Motor neuron (in vitro differentiated cells): Measurements from ENCODE around the gene FBXO7. TPM values are rescaled to one million over a fixed set of nuclear protein-coding genes. Genes with fewer than 3 reads are reported as not detected.
A peak's percentile ranks its signal among the peaks of the same experiment; 100 is the strongest.

Source experiments
- ATAC-seq, 8 experiments: fragments of 200-7000 bp; cut with Tn5 transposase; replicated peaks in 6 of 8; 2 replicates each; pipeline ENCODE4 v1.8.0; 2021; ENCODE audit warnings: mild to moderate bottlenecking in 8 of 8, moderate library complexity in 8 of 8
- H3K27ac ChIP-seq, 2 donors: fragments of 250-450 bp; sonication (Bioruptor Pico); 2 replicates each; pipeline ENCODE4 v1.9.0; 2021; ENCODE audit warnings: antibody characterized with exemption in 2 of 2, mild to moderate bottlenecking in 2 of 2, moderate library complexity in 1 of 2
- H3K4me1 ChIP-seq, 2 donors: fragments of 250-450 bp; sonication (Bioruptor Pico); replicated peaks in 1 of 2; 2 replicates each; pipeline ENCODE4 v1.6.1; 2021; ENCODE audit warnings: antibody characterized with exemption in 2 of 2, mild to moderate bottlenecking in 2 of 2, moderate library complexity in 1 of 2
- H3K4me3 ChIP-seq, 5 donors: fragments of 250-450 bp; sonication (Bioruptor Pico); 2 replicates each; pipeline ENCODE4 v1.9.0; 2021; ENCODE audit warnings: antibody characterized with exemption in 5 of 5, mild to moderate bottlenecking in 5 of 5, moderate library complexity in 4 of 5
- WGBS, 10 experiments: fragments of 450-650 bp; shearing (Covaris generic); methylation state at CpG; one replicate each; pipeline ENCODE4 v1.0.0; 2022; 5-methylcytosine and 5-hydroxymethylcytosine counted together
- in situ Hi-C, 9 experiments: fragments of 400-800 bp; cut with MboI; loops; one replicate each; pipeline ENCODE4 v1.15.0; 2021; ENCODE audit warnings: low sequenced_read_pairs in 9 of 9, low pct_unique_long_range_greater_than_20kb in 2 of 9; ENCODE audit not compliant: unreplicated experiment in 9 of 9
- total RNA-seq, 8 experiments: library from RNA; unstranded; fragments of 300-600 nt; gene quantifications; 2 replicates each; pipeline versions ENCODE4 v1.2.3 to v1.2.4, GENCODE V29; 2022

Gene FBXO7
- total RNA-seq, 8 experiments from 2014 or later, result 39.8 to 100 (median 60.2) TPM

- 67 to 100% (median 100%) methylated on average over 1 of the region's 2 CpGs; no CpG with 5 or more reads in 7 of the 10 experiments for WGBS, 10 experiments
- Histone ChIP-seq H3K4me3 (no peak overlapping the region), H3K4me1 (peaks cover 31 to 34% of the 10 kb centered on the region in 2 donors), H3K27ac (no peak overlapping the region)
- in situ Hi-C loops, result loop anchor here in 6 of 9 experiments (25.0 kb wide), 2 partner anchors 251 to 451 kb away; no protein-coding TSS in a partner anchor
- no peak for ATAC-seq
Observed at GRCh38 chr22:32536352-32536751, 61.7 kb downstream of the FBXO7 start.

GRCh38 chr22:32538521-32538920, 63.9 kb downstream of the FBXO7 start:
- in situ Hi-C loops, result loop anchor here in 6 of 9 experiments (25.0 kb wide), 2 partner anchors 249 to 449 kb away; no protein-coding TSS in a partner anchor
- Histone ChIP-seq H3K4me1 (peaks cover 16 to 26% of the 10 kb centered on the region in 2 donors), H3K27ac (no peak overlapping the region), H3K4me3 (no peak overlapping the region)
- ATAC-seq, result no peak
- 83 to 98% (median 92%) methylated on average over 1 to 7 of the region's 7 CpGs; no CpG with 5 or more reads in 2 of the 10 experiments for WGBS, 10 experiments

GRCh38 chr22:32539631-32540421, 65.2 kb downstream of the FBXO7 start:
- in situ Hi-C loops, result loop anchor here in 6 of 9 experiments (25.0 kb wide), 2 partner anchors 247 to 447 kb away; no protein-coding TSS in a partner anchor
- peak in 5 of 8 experiments; percentile 90 to 94 (median 92) for ATAC-seq
- 0 to 100% (median 48%) methylated on average over 1 to 5 of the region's 10 CpGs; no CpG with 5 or more reads in 1 of the 10 experiments for WGBS, 10 experiments
- no peak overlapping the region for H3K4me3 ChIP-seq
- H3K27ac ChIP-seq, result peak overlapping the region; percentile 17 to 30
- H3K4me1 ChIP-seq, result peaks cover 13 to 20% of the 10 kb centered on the region in 2 donors

DNA sequence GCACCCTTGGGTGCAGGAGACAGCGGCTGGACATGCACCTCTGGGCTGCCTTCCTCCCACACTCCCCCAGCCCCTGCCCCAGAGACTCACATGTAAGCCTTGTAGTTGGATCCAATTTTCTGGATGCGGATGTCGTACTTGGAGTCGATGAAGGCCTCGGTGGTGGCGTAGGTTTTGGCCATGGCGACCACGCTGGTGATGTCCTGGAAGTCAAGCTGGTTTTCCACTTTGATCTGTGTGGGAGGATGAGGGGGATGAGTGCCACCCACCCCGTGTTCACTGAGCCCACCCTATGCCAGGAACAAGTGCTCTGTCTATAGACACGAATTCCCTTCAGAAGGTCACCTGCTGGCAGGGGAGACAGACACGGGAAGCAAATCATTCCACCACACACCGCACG, 66.9 kb downstream of the FBXO7 start:
- in situ Hi-C loops, result loop anchor here in 6 of 9 experiments (25.0 kb wide), 2 partner anchors 246 to 446 kb away; no protein-coding TSS in a partner anchor
- Histone ChIP-seq H3K4me1 (peaks cover 13 to 19% of the 10 kb centered on the region in 2 donors), H3K27ac (no peak overlapping the region), H3K4me3 (no peak overlapping the region)
- whole genome bisulfite sequencing, 10 experiments, result 80 to 92% (median 80%) methylated on average over 2 to 4 of the region's 13 CpGs; no CpG with 5 or more reads in 5 of the 10 experiments
- no peak for ATAC-seq

DNA sequence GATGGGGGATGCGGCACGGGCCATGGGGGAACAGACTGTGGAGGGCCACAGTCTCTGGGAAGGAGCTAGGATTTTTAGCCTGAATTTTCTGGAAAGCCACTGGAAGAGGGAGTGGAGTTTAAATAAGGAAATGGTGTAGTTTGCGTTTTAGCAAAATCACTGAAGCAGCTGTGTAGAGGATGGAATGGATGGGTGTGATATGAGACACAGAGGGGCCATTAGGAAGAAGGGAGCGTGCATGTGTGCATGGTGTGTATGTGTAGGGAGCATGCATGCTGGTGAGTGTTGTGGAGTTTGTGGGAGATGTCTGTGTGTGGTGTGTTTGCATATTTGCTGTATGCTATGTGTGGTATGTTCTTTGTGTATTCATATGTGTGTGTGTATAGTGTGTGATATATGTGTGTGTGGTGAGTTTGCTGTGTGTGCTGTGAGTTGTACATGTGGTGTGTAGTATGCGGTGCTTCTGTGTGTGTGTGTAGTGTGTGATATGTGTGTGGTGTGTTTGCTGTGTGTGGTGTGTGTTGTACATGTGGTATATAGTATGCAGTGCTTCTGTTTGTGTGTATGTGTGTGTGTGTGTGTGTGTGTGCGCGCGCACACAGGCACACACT, 67.6 kb downstream of the FBXO7 start:
- 29 to 100% (median 88%) methylated on average over 1 to 6 of the region's 8 CpGs; no CpG with 5 or more reads in 4 of the 10 experiments for WGBS, 10 experiments
- Histone ChIP-seq H3K4me3 (no peak overlapping the region), H3K4me1 (peaks cover 13 to 19% of the 10 kb centered on the region in 2 donors), H3K27ac (no peak overlapping the region)
- ATAC-seq, result no peak
- in situ Hi-C loops, result loop anchor here in 6 of 9 experiments (25.0 kb wide), 2 partner anchors 245 to 445 kb away; no protein-coding TSS in a partner anchor

GRCh38 chr22:32542677-32543357, 68.2 kb downstream of the FBXO7 start:
- Histone ChIP-seq H3K4me3 (no peak overlapping the region), H3K4me1 (peaks cover 13 to 19% of the 10 kb centered on the region in 2 donors), H3K27ac (no peak overlapping the region)
- in situ Hi-C loops, result loop anchor here in 6 of 9 experiments (25.0 kb wide), 2 partner anchors 244 to 444 kb away; no protein-coding TSS in a partner anchor
- 33 to 100% (median 68%) methylated on average over 1 to 5 of the region's 17 CpGs; no CpG with 5 or more reads in 4 of the 10 experiments for WGBS, 10 experiments
- peak in 4 of 8 experiments; percentile 16 to 42 (median 24) for ATAC-seq

GRCh38 chr22:32544953-32545558, 70.4 kb downstream of the FBXO7 start:
- Histone ChIP-seq H3K4me1 (peaks cover 4 to 10% of the 10 kb centered on the region in 2 donors), H3K4me3 (no peak overlapping the region), H3K27ac (no peak overlapping the region)
- no peak for ATAC-seq
- in situ Hi-C loops, result loop anchor here in 6 of 9 experiments (25.0 kb wide), 2 partner anchors 242 to 442 kb away; no protein-coding TSS in a partner anchor
- WGBS, 10 experiments, result 20 to 100% (median 98%) methylated on average over 1 to 6 of the region's 6 CpGs; no CpG with 5 or more reads in 2 of the 10 experiments

GRCh38 chr22:32545801-32546200, 71.2 kb downstream of the FBXO7 start:
- peak in 1 of 8 experiments; percentile 34 for ATAC-seq

GRCh38 chr22:32546496-32546895, 71.9 kb downstream of the FBXO7 start:
- 78 to 100% (median 86%) methylated on average over 1 to 4 of the region's 4 CpGs; no CpG with 5 or more reads in 3 of the 10 experiments for whole genome bisulfite sequencing, 10 experiments
- H3K4me1 ChIP-seq, result peaks cover 0 to 8% of the 10 kb centered on the region in 2 donors
- H3K4me3 ChIP-seq, result no peak overlapping the region
- no peak for ATAC-seq
- no peak overlapping the region for H3K27ac ChIP-seq
- in situ Hi-C loops, result loop anchor here in 6 of 9 experiments (25.0 kb wide), 2 partner anchors 241 to 441 kb away; no protein-coding TSS in a partner anchor

More at GRCh38 chr22:32545801-32546200, 71.2 kb downstream of the FBXO7 start:
- in situ Hi-C loops, result loop anchor here in 6 of 9 experiments (25.0 kb wide), 2 partner anchors 242 to 442 kb away; no protein-coding TSS in a partner anchor
- WGBS, 10 experiments, result 40 to 100% (median 81%) methylated on average over 1 to 4 of the region's 4 CpGs; no CpG with 5 or more reads in 2 of the 10 experiments
- H3K4me3 ChIP-seq, result no peak overlapping the region
- no peak overlapping the region for H3K27ac ChIP-seq
- H3K4me1 ChIP-seq, result peaks cover 0 to 8% of the 10 kb centered on the region in 2 donors

DNA sequence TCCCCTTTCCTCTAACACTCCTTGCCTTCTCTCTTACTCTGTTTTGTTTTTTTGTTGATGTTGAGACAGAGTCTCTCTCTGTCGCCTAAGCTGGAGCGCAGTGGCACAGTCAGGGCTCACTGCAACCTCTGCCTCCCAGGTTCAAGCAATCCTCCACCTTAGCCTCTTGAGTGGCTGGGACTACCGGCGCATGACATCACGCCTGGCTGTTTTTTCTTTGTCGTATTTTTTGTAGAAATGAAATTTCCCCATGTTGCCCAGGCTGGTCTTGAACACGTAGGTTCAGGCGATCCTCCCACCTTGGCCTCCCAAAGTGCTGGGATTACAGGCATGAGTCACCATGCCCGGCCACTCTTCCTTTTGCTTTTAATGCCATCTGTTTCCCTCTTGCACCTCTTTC, 72.3 kb downstream of the FBXO7 start:
- in situ Hi-C loops, result loop anchor here in 6 of 9 experiments (25.0 kb wide), 2 partner anchors 240 to 440 kb away; no protein-coding TSS in a partner anchor
- ATAC-seq, result no peak
- 66 to 94% (median 90%) methylated on average over 2 to 9 of the region's 9 CpGs; no CpG with 5 or more reads in 1 of the 10 experiments for WGBS, 10 experiments

DNA sequence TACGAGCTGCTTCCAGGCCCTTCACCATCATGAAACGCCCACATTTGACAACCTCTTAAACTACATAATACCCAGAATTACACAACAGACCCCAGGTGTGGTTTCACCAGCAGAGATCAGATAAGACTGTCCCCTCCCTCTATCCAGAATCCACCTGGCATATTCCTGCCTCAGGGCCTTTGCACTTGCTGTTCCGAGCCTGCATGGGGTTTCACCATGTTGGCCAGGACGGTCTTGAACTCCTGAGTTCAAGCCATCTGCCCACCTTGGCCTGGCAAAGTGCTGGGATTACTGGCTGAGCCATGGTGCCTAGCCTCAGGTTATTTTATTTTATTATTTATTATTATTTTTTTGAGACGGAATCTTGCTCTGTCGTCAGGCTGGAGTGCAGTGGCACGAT, 73.4 kb downstream of the FBXO7 start:
- in situ Hi-C loops, result loop anchor here in 6 of 9 experiments (25.0 kb wide), 2 partner anchors 239 to 439 kb away; no protein-coding TSS in a partner anchor
- no peak for ATAC-seq
- Histone ChIP-seq H3K27ac (no peak overlapping the region), H3K4me3 (no peak overlapping the region), H3K4me1 (peaks cover 0 to 4% of the 10 kb centered on the region in 2 donors)
- 20 to 100% (median 93%) methylated on average over 1 to 6 of the region's 7 CpGs; no CpG with 5 or more reads in 3 of the 10 experiments for WGBS, 10 experiments

More for the DNA sequence above, 72.3 kb downstream of the FBXO7 start:
- Histone ChIP-seq H3K4me1 (peaks cover 0 to 8% of the 10 kb centered on the region in 2 donors), H3K27ac (no peak overlapping the region), H3K4me3 (no peak overlapping the region)
